Natural killer cell treated with Interleukin-12 subunit alpha and Interleukin-12 subunit beta and Interleukin-15 and Interleukin-18, amount 100 ng/mL, for 72 hours (primary cell): Measurements from ENCODE around the gene PHF23. TPM values are rescaled to one million over a fixed set of nuclear protein-coding genes. Genes with fewer than 3 reads are reported as not detected.
A peak's percentile ranks its signal among the peaks of the same experiment; 100 is the strongest.

ENCODE experiments used
- ATAC-seq, 2 donors: fragments of 150-1000 bp; cut with Tn5 transposase in 1 of 2; sonication (Bioruptor Pico), chemical (Tn5 transposase) in 1 of 2; 2 replicates each; pipeline ENCODE4 v1.10.0; 2021
- DNase-seq: peaks from one replicate; pipeline ENCODE4 v3.0.0; 2022; ENCODE audit warnings: low spot score
- H3K27ac Mint-ChIP-seq, 2 donors: 1 replicate in 1 of 2; 2 replicates in 1 of 2; pipeline ENCODE4 v1.8.0; 2022; ENCODE audit warnings: mixed read lengths in 2 of 2, mild to moderate bottlenecking in 1 of 2, moderate library complexity in 1 of 2
- H3K27me3 Mint-ChIP-seq, 2 donors: 1 replicate in 1 of 2; 2 replicates in 1 of 2; pipeline ENCODE4 v1.8.0; 2022; ENCODE audit warnings: mixed read lengths in 2 of 2
- H3K36me3 Mint-ChIP-seq: one replicate; pipeline ENCODE4 v1.8.0; 2022; ENCODE audit warnings: mixed read lengths
- H3K4me1 Mint-ChIP-seq, 2 donors: 1 replicate in 1 of 2; 2 replicates in 1 of 2; pipeline ENCODE4 v1.8.0; 2022; ENCODE audit warnings: low read depth in 2 of 2, mixed read lengths in 2 of 2, mild to moderate bottlenecking in 1 of 2
- H3K4me3 Mint-ChIP-seq: one replicate; pipeline ENCODE4 v1.8.0; 2022; ENCODE audit warnings: mixed read lengths
- H3K9me3 Mint-ChIP-seq: 2 replicates; pipeline ENCODE4 v1.8.0; 2022; ENCODE audit warnings: mixed read lengths
- total RNA-seq, 2 donors: library from RNA; stranded (reverse); gene quantifications; one replicate each; pipeline ENCODE4 v1.2.3, GENCODE V29; 2022

The PHF23 gene
- total RNA-seq, 2 donors from 2014 or later, result 40.1 to 55.2 TPM

- no peak for ATAC-seq
- H3K4me3 Mint-ChIP-seq, result peak overlapping the region; percentile 88
- H3K27ac Mint-ChIP-seq, result peak overlapping the region; percentile 87 to 95
- no peaks in the 10 kb centered on the region for H3K27me3 Mint-ChIP-seq
- H3K36me3 Mint-ChIP-seq, result peaks cover 18% of the 10 kb centered on the region
- no peak for DNase-seq
- peaks cover 59 to 68% of the 10 kb centered on the region in 2 donors for H3K4me1 Mint-ChIP-seq
- no peaks in the 10 kb centered on the region for H3K9me3 Mint-ChIP-seq
Measured at GRCh38 chr17:7238420-7239090, 702 bp downstream of the PHF23 start.

GRCh38 chr17:7237761-7238419 lies 1.4 kb downstream of the PHF23 start:
- Mint-ChIP-seq H3K4me3 (peak overlapping the region; percentile 88), H3K4me1 (peaks cover 60 to 70% of the 10 kb centered on the region in 2 donors), H3K36me3 (peaks cover 18% of the 10 kb centered on the region)

GRCh38 chr17:7237266-7237760 lies 1.9 kb downstream of the PHF23 start:
- H3K27ac Mint-ChIP-seq, result peak overlapping the region; percentile 87 to 95
- H3K27me3 Mint-ChIP-seq, result no peaks in the 10 kb centered on the region
- H3K4me3 Mint-ChIP-seq, result peak overlapping the region; percentile 88
- peaks cover 57 to 67% of the 10 kb centered on the region in 2 donors for H3K4me1 Mint-ChIP-seq
- no peak for ATAC-seq
- H3K36me3 Mint-ChIP-seq, result peaks cover 19% of the 10 kb centered on the region
- DNase-seq, result no peak
- no peaks in the 10 kb centered on the region for H3K9me3 Mint-ChIP-seq

More at GRCh38 chr17:7237761-7238419, 1.4 kb downstream of the PHF23 start:
- Mint-ChIP-seq H3K27me3 (no peaks in the 10 kb centered on the region), H3K27ac (peak overlapping the region; percentile 87 to 95), H3K9me3 (no peaks in the 10 kb centered on the region)
- DNase-seq, result peak; percentile 90
- peak; percentile 53 to 61 for ATAC-seq

- Mint-ChIP-seq H3K4me1 (peaks cover 57 to 67% of the 10 kb centered on the region in 2 donors), H3K9me3 (no peaks in the 10 kb centered on the region), H3K27ac (peak overlapping the region; percentile 87 to 95), H3K27me3 (no peaks in the 10 kb centered on the region), H3K4me3 (peak overlapping the region; percentile 88), H3K36me3 (peaks cover 24% of the 10 kb centered on the region)
- ATAC-seq (no peak), DNase-seq (no peak)
Measured at GRCh38 chr17:7236808-7237207, 2.4 kb downstream of the PHF23 start.

GRCh38 chr17:7235693-7236665 lies 3.3 kb downstream of the PHF23 start:
- DNase-seq, result no peak
- no peak for ATAC-seq
- peak overlapping the region; percentile 87 for H3K27ac Mint-ChIP-seq
- H3K27me3 Mint-ChIP-seq, result no peaks in the 10 kb centered on the region
- peaks cover 19% of the 10 kb centered on the region for H3K36me3 Mint-ChIP-seq
- H3K4me1 Mint-ChIP-seq, result peaks cover 49 to 60% of the 10 kb centered on the region in 2 donors
- no peaks in the 10 kb centered on the region for H3K9me3 Mint-ChIP-seq
- peak overlapping the region; percentile 91 for H3K4me3 Mint-ChIP-seq

GRCh38 chr17:7234083-7234951 lies 4.9 kb downstream of the PHF23 start, which contains the start of gene DVL2:
DVL2 (minus strand) TSS chr17:7234517; CDS start chr17:7234262, 255 bp downstream.
- peak; percentile 72 to 80 for ATAC-seq
- Mint-ChIP-seq H3K27me3 (no peaks in the 10 kb centered on the region), H3K36me3 (peaks cover 11% of the 10 kb centered on the region), H3K27ac (peak within 1 kb of the TSS; percentile 73 to 87), H3K4me3 (peak within 1 kb of the TSS; percentile 91), H3K4me1 (peaks cover 43 to 47% of the 10 kb centered on the region in 2 donors), H3K9me3 (no peaks in the 10 kb centered on the region)
- DNase-seq, result peak; percentile 95

- Mint-ChIP-seq H3K9me3 (no peaks in the 10 kb centered on the region), H3K27me3 (no peaks in the 10 kb centered on the region), H3K4me3 (peak overlapping the region; percentile 91), H3K4me1 (peaks cover 43 to 47% of the 10 kb centered on the region in 2 donors), H3K36me3 (peaks cover 11% of the 10 kb centered on the region), H3K27ac (peak overlapping the region; percentile 73 to 87)
- DNase-seq (no peak), ATAC-seq (no peak)
Measured at GRCh38 chr17:7233701-7234082, 5.6 kb downstream of the PHF23 start.

- no peaks in the 10 kb centered on the region for H3K9me3 Mint-ChIP-seq
- H3K36me3 Mint-ChIP-seq, result peaks cover 16% of the 10 kb centered on the region
- peaks cover 40 to 44% of the 10 kb centered on the region in 2 donors for H3K4me1 Mint-ChIP-seq
- DNase-seq (no peak), ATAC-seq (no peak)
- no peak overlapping the region for H3K27ac Mint-ChIP-seq
- no peaks in the 10 kb centered on the region for H3K27me3 Mint-ChIP-seq
- H3K4me3 Mint-ChIP-seq, result peak overlapping the region; percentile 51
Measured at GRCh38 chr17:7232114-7232513, 7.1 kb downstream of the PHF23 start.

GRCh38 chr17:7229504-7229903 lies 9.8 kb downstream of the PHF23 start:
- DNase-seq, result no peak
- H3K27ac Mint-ChIP-seq, result no peak overlapping the region

GRCh38 chr17:7228920-7229319 lies 10.3 kb downstream of the PHF23 start:
- ATAC-seq (no peak), DNase-seq (no peak)
- Mint-ChIP-seq H3K4me3 (no peak overlapping the region), H3K36me3 (peaks cover 10% of the 10 kb centered on the region), H3K27ac (no peak overlapping the region), H3K27me3 (no peaks in the 10 kb centered on the region), H3K9me3 (no peaks in the 10 kb centered on the region), H3K4me1 (peaks cover 18 to 20% of the 10 kb centered on the region in 2 donors)

More at GRCh38 chr17:7229504-7229903, 9.8 kb downstream of the PHF23 start:
- ATAC-seq, result no peak
- no peaks in the 10 kb centered on the region for H3K9me3 Mint-ChIP-seq
- H3K4me1 Mint-ChIP-seq, result peaks cover 20 to 22% of the 10 kb centered on the region in 2 donors
- no peak overlapping the region for H3K4me3 Mint-ChIP-seq
- H3K36me3 Mint-ChIP-seq, result peaks cover 10% of the 10 kb centered on the region
- H3K27me3 Mint-ChIP-seq, result no peaks in the 10 kb centered on the region

- peaks cover 3 to 12% of the 10 kb centered on the region in 2 donors for H3K4me1 Mint-ChIP-seq
- DNase-seq (no peak), ATAC-seq (no peak)
- no peak overlapping the region for H3K4me3 Mint-ChIP-seq
- H3K27me3 Mint-ChIP-seq, result no peaks in the 10 kb centered on the region
- peaks cover 6% of the 10 kb centered on the region for H3K36me3 Mint-ChIP-seq
- H3K27ac Mint-ChIP-seq, result no peak overlapping the region
- H3K9me3 Mint-ChIP-seq, result no peaks in the 10 kb centered on the region
Measured at GRCh38 chr17:7226721-7227710, 12.2 kb downstream of the PHF23 start.
